HG02973 (cell line): ENCODE results near the gene NXPH2.
"Not testable (repeated sequence)": the region's sequence is repeated elsewhere in the genome, so short reads cannot be mapped to it uniquely, and the experiment has no call there.

ENCODE experiments used
- ATAC-seq: cut with Tn5 transposase; IDR thresholded peaks from one replicate; pipeline ENCODE4 v1.9.1; 2021; ENCODE audit warnings: moderate library complexity; ENCODE audit not compliant: unreplicated experiment

The NXPH2 gene

GRCh38 chr2:138760676-138761075 lies 19.5 kb downstream of the NXPH2 start:
- ATAC-seq, result no peak

- ATAC-seq, result no peak
These were observed 22.8 kb downstream of the NXPH2 start for GRCh38 chr2:138757384-138757783.

- ATAC-seq, result no peak
These were observed 27.8 kb downstream of the NXPH2 start for GRCh38 chr2:138752197-138752956.

GRCh38 chr2:138744713-138745112 lies 35.5 kb downstream of the NXPH2 start:
- ATAC-seq, result no peak

GRCh38 chr2:138742441-138743057 lies 37.6 kb downstream of the NXPH2 start:
- no peak for ATAC-seq

- no peak for ATAC-seq
These were observed 38.3 kb downstream of the NXPH2 start for GRCh38 chr2:138741851-138742250.

GRCh38 chr2:138737009-138737554 lies 43.1 kb downstream of the NXPH2 start:
- not testable (repeated sequence) for ATAC-seq

GRCh38 chr2:138732651-138733050 lies 47.5 kb downstream of the NXPH2 start:
- no peak for ATAC-seq

- peak; percentile 86 for ATAC-seq
These were observed 49.6 kb downstream of the NXPH2 start for GRCh38 chr2:138730497-138731030.

- ATAC-seq, result no peak
These were observed 52.2 kb downstream of the NXPH2 start for GRCh38 chr2:138727956-138728355.

- no peak for ATAC-seq
These were observed 53.5 kb downstream of the NXPH2 start for GRCh38 chr2:138726681-138727080.

GRCh38 chr2:138724729-138725459 lies 55.3 kb downstream of the NXPH2 start:
- no peak for ATAC-seq

GRCh38 chr2:138724327-138724726 lies 55.9 kb downstream of the NXPH2 start:
- no peak for ATAC-seq

- ATAC-seq, result no peak
These were observed 56.8 kb downstream of the NXPH2 start for GRCh38 chr2:138723196-138723987.

- no peak for ATAC-seq
These were observed 57.9 kb downstream of the NXPH2 start for GRCh38 chr2:138722316-138722715.

GRCh38 chr2:138720035-138720838 lies 60.0 kb downstream of the NXPH2 start:
- no peak for ATAC-seq

GRCh38 chr2:138718405-138718804 lies 61.8 kb downstream of the NXPH2 start:
- ATAC-seq, result peak; percentile 88

GRCh38 chr2:138716183-138716582 lies 64.0 kb downstream of the NXPH2 start:
- ATAC-seq, result no peak

- ATAC-seq, result no peak
These were observed 66.7 kb downstream of the NXPH2 start for GRCh38 chr2:138713504-138713903.

GRCh38 chr2:138713069-138713496 lies 67.1 kb downstream of the NXPH2 start:
- ATAC-seq, result no peak
